SKM-1 treated with dmso at 0.1 percent for 144 hours (cell line): ENCODE measurements around the gene NETO2.
"Not testable (repeated sequence)": the region's sequence is repeated elsewhere in the genome, so short reads cannot be mapped to it uniquely, and the experiment has no call there.

ENCODE experiments used
- DNase-seq: peaks from one replicate; lab custom pipeline; 2025; ENCODE audit not compliant: unreplicated experiment; lab: John Stamatoyannopoulos, UW

The NETO2 gene

GRCh38 chr16:47143677-47144558, at the start of gene NETO2:
TSS of gene NETO2 (minus strand) at chr16:47143945. CDS start at chr16:47143612, 333 bp downstream.
- peak; percentile 45 for DNase-seq

DNA sequence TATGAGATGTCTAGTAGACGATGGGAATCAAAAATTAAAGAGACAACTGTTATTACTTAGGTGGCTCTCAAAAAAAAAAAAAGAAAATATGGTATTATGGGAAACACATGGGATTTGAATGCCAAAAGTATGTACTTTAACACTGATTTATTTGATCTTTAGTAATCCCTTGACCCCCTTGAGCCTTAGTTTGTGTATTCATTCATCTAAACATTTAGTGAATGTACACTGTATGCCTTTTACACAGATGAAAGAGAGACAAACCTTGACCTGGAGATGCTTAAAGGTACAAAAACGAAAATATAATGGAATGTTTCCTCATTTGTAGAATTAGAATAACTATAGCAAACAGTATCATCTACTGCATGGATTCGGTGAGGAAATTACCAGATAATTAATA, 38.6 kb upstream of the NETO2 start:
- DNase-seq: no peak

- DNase-seq: not testable (repeated sequence)
Measured at GRCh38 chr16:47181066-47181465, 37.3 kb upstream of the NETO2 start.

DNA sequence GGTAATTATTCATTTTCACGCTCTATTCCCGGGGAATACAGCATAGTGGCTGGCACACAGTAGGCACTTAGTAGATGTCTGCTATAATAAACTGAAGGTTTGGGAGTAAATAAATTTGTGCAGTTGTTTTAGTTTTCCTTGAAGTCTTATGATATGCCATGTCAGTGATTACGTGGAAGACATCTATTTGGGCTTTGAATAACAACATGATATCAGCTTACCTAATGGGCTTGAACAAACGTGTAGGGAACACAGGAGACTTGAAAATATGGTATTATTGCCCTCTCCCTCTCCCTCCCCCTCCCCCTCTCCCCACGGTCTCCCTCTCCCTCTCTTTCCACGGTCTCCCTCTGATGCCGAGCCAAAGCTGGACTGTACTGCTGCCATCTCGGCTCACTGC, 36.3 kb upstream of the NETO2 start:
- DNase-seq: no peak

DNA sequence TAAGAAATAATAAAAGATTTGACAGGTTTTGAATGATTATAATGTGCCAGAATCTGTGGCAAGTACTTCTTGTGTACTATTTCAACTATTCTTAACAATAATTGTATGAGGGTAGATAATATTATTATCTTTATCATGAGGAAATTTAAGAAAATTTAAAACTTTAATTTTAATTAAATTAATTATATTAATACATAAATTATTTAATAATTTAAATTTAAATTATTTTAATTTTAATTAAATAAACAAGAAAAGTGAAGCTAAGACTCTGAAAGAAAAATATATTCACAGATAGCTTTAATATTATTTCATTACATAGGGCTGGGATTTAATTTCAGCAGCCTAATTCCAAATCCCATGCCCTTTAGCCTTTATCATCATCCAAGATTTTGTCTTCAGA, 31.4 kb upstream of the NETO2 start:
- no peak for DNase-seq

DNA sequence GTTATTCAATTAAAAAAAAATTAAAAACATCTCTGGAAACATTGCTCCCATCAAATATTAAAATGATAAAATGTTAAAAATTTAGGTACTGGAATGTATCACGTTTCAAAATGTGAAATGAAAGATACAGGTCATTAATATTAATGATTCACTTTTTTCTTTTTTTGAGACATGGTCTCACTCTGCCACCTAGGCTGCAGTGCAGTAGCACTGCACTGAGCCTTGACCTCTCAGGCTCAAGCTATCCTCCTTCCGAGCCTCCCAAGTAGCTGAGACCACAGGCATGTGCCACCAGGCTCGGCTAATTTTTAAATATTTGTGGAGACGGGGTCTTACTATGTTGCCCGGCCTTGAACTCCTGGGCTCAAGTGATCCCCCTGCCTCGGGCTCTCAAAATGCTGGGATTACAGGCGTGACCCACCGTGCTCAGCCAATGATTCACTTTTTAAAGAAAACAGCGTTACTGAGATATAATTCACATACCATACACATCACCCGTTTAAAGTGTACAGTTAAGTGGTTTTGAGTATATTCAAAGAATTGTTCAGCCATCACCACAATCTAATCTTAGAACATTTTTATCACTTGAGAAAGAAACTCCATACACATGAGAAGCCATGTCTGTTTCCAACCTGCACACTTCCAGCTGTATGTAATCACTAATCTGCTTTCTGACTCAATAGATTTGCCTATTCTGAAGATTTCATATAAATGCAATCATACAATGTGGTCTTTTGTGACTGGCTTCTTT, 19.1 kb upstream of the NETO2 start:
- no peak for DNase-seq

- DNase-seq: no peak
Measured at GRCh38 chr16:47161464-47161863, 17.7 kb upstream of the NETO2 start.

DNA sequence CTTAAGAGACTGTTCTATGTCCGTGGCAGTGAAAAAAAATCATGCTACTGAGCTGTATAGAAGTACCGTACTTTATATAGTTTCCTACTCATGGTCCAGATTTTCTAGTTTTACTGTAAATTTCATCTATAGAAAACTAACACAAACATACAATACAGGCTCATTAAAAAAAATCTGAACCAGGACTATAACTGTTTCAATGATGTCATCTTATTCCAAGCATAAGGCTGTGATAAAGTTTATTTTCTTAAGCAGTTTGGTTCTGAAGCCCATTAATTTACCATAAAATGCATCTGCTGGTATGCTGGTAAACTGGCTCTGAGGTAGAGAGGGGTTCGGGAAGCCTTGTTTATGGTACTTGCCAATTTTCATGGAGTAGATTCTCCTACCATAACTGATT, 16.7 kb upstream of the NETO2 start:
- DNase-seq: no peak

- no peak for DNase-seq
Measured at GRCh38 chr16:47158992-47159391, 15.2 kb upstream of the NETO2 start.

DNA sequence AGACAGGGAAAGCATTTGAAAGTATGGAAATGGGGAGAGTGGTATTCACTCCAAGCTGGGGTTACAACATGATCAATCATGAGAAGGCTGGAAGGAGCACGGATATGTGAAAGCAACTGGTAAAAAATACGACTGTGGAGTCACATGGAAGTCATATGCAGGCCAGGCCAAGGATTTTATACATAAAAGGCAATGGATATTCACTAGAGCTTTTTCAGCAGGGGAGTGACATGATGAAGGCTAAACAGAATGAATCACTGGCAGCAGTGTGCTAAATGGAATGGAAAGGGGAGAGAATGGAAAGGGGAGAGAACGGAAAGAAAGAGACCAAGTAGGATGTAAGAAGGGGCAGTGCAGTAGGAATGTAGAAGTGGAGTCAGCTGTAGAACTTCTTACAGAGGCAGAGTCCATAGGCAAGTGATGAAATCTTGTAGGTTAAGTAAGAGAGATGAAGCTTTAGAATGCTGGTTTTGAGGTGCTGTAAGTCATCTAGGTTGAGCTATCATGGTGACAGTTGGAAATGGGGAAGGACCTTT, 13.0 kb upstream of the NETO2 start:
- DNase-seq: peak; percentile 6

GRCh38 chr16:47152501-47152900, 8.8 kb upstream of the NETO2 start:
- not testable (repeated sequence) for DNase-seq

- DNase-seq: no peak
Measured at GRCh38 chr16:47150067-47150466, 6.3 kb upstream of the NETO2 start.

DNA sequence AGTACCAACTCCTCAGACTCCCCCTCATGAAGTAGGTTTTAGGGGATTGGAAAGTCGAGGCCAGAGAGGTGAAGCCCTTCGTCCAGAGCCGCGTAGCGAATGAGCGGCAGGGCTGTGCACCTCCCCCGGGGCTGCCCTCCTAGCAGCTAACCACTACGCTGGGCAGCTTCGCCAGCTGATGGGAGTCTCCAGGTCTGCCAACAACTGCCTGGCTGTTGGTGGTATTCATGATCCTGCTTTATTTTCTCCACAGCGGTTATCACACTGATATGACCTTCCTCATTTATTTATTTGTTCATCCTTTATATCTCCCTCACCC, 773 bp upstream of the NETO2 start:
- no peak for DNase-seq

DNA sequence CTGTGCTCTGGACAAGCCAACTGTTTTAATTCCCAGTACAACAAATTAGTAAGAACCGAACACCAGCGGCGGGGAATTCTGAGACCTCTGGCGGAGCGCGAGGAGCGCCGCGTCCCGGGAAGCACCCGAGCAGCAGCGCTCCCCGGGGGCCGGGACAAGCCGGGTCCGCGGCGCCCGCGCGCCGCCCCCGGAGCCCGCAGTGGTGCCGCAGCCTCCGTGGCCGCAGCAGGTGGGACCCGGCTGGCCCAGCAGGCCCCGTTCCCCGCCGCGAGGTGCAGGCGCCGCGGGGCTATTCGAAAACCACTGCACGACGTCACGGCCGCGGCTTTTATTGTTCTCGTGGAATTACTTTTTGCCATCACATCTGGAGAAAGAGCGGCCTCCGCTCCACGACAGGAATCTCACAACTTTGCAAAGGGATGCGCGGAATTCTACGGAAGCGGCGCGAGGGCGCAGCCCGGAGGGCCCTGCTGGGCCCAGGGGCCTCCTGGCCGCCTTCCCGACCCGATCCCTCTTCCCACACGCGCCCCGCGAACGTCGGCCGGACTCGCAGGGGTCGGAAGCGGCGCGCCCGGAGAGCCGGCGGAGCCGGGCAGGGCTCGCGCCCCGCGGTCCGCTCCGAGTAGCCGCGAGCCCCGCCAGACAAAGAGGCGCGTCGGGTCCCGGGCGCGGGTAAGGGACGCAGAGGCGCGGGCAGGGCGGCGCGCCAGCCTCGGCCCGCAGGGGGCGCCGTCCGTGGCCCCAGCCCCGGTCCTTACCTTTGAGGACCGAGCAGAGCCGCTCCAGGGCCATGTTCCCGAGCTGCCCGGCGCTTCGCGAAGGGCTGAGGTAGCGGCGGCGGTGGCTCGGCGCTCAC, 696 bp downstream of the NETO2 start:
- DNase-seq: peak; percentile 48

DNA sequence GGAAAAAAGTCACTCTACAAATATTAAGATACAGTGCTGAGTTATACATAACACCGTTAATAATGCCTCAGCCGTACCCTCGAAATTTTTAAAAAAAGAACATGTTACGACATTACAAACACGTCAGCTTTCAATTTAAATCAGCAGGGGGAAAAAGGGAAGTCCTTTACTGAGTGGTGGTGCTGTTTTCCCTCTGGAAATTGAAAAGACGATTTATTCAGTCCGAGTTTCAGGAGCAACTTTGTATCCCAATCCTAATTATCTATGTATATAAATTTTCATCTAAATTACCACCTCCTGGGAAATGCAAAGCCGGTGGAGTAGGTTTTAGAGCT, 1.3 kb downstream of the NETO2 start:
- DNase-seq: peak; percentile 45

GRCh38 chr16:47141773-47142485, 1.8 kb downstream of the NETO2 start:
- peak; percentile 86 for DNase-seq

GRCh38 chr16:47140686-47141085, 3.1 kb downstream of the NETO2 start:
- DNase-seq: no peak

- DNase-seq: no peak
Measured at GRCh38 chr16:47139561-47140185, 4.1 kb downstream of the NETO2 start.

DNA sequence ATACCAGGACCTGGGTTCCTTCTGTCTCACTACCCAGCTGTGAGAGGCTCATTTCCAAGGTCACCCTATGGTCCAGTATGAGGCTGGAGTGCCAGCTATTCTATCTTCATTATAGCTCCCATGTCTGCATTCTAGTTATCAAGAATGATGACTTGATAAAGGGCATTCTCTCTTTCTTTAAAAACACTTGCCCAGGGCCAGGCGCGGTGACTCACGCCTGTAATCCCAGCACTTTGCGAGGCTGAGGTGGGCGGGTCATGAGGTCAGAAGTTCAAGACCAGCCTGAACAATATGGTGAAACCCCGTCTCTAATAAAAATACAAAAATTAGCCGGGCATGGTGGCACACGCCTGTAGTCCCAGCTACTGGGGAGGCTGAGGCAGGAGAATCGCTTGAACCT, 5.8 kb downstream of the NETO2 start:
- not testable (repeated sequence) for DNase-seq
